ENCODE results near the gene SUSD3.
A peak's percentile ranks its signal among the peaks of the same experiment; 100 is the strongest.

SUSD3 gene

GRCh38 chr9:93089481-93089991 lies 31.0 kb downstream of the SUSD3 start:
- no peak overlapping the region for H3K4me3 ChIP-seq (ENCODE audit: low read depth, low read length)
- no peak for TF ChIP-seq CTCF (IDR thresholded peaks at IDR 0.05; ENCODE audit: borderline replicate concordance, insufficient read depth, low read depth, low read length)

GRCh38 chr9:93090091-93090655 lies 31.7 kb downstream of the SUSD3 start:
- no peak overlapping the region for H3K4me3 ChIP-seq (ENCODE audit: low read depth, low read length)
- no peak for TF ChIP-seq CTCF (IDR thresholded peaks at IDR 0.05; ENCODE audit: borderline replicate concordance, insufficient read depth, low read depth, low read length)

- TF ChIP-seq CTCF (IDR thresholded peaks at IDR 0.05; ENCODE audit: borderline replicate concordance, insufficient read depth, low read depth, low read length) = no peak
- no peak overlapping the region for H3K4me3 ChIP-seq (ENCODE audit: low read depth, low read length)
These were observed 32.6 kb downstream of the SUSD3 start for GRCh38 chr9:93091056-93091452.

GRCh38 chr9:93091453-93092081 lies 33.1 kb downstream of the SUSD3 start:
- TF ChIP-seq CTCF (IDR thresholded peaks at IDR 0.05; ENCODE audit: borderline replicate concordance, insufficient read depth, low read depth, low read length) = no peak
- no peak overlapping the region for H3K4me3 ChIP-seq (ENCODE audit: low read depth, low read length)

- TF ChIP-seq CTCF (IDR thresholded peaks at IDR 0.05; ENCODE audit: borderline replicate concordance, insufficient read depth, low read depth, low read length) = no peak
These were observed 33.9 kb downstream of the SUSD3 start for GRCh38 chr9:93092251-93092991.

GRCh38 chr9:93093127-93093876 lies 34.8 kb downstream of the SUSD3 start:
- TF ChIP-seq CTCF (IDR thresholded peaks at IDR 0.05; ENCODE audit: borderline replicate concordance, insufficient read depth, low read depth, low read length) = no peak
- peak overlapping the region; percentile 23 for H3K4me3 ChIP-seq (ENCODE audit: low read depth, low read length)

More at GRCh38 chr9:93092251-93092991, 33.9 kb downstream of the SUSD3 start:
- H3K4me3 ChIP-seq (ENCODE audit: low read depth, low read length) = no peak overlapping the region

Data from GM12875 (cell line).